HepG2 (cell line): ENCODE data around the gene HCFC2. TPM values are rescaled to one million over a fixed set of nuclear protein-coding genes. Genes with fewer than 3 reads are reported as not detected.

ENCODE experiments used
- AGO2 ChIP-seq: fragments of 200-400 bp; formaldehyde crosslinking; optimal IDR thresholded peaks from 2 replicates; pipeline ENCODE3; 2017; ENCODE audit warnings: mild to moderate bottlenecking, low read depth, low read length, moderate library complexity
- IKZF4 ChIP-seq: sonication (generic); formaldehyde crosslinking; IDR thresholded peaks from 2 replicates; pipeline ENCODE4 v1.5.1; 2020; ENCODE audit warnings: borderline replicate concordance, mild to moderate bottlenecking, low read depth, missing genetic modification reagents; ENCODE audit errors: not compliant biosample characterization
- KMT2B ChIP-seq: IDR thresholded peaks from 2 replicates; pipeline ENCODE4 v1.6.1; 2016; ENCODE audit warnings: missing genetic modification reagents, missing compliant biosample characterization
- POLR2AphosphoS2 ChIP-seq: IDR thresholded peaks from 2 replicates; pipeline ENCODE4 v1.6.1; 2011; ENCODE audit warnings: low read depth, low read length, improper control_type of control experiment
- RFXANK ChIP-seq: IDR thresholded peaks from 2 replicates; pipeline ENCODE4 v1.6.1; 2016
- SMARCE1 ChIP-seq: fragments of 450-650 bp; IDR thresholded peaks from 2 replicates; pipeline ENCODE4 v1.6.1; 2017; ENCODE audit warnings: borderline replicate concordance
- SPEN ChIP-seq: sonication (generic); formaldehyde crosslinking; IDR thresholded peaks from 2 replicates; pipeline ENCODE4 v1.5.1; 2020; ENCODE audit warnings: low read depth, mild to moderate bottlenecking, missing genetic modification reagents
- SYNCRIP ChIP-seq: fragments of 200-400 bp; formaldehyde crosslinking; IDR thresholded peaks from 2 replicates; pipeline ENCODE4 v1.6.1; 2018; ENCODE audit warnings: mild to moderate bottlenecking, low read depth, low read length; ENCODE audit not compliant: insufficient read depth
- TBP ChIP-seq: sonication (generic); formaldehyde crosslinking; IDR thresholded peaks from 2 replicates; pipeline ENCODE4 v1.5.0; 2020; ENCODE audit warnings: missing genetic modification reagents
- TOE1 ChIP-seq: sonication (generic); formaldehyde crosslinking; IDR thresholded peaks from 2 replicates; pipeline ENCODE4 v1.4.0; 2020; ENCODE audit warnings: mild to moderate bottlenecking, missing genetic modification reagents
- ZFP82 ChIP-seq: sonication (generic); formaldehyde crosslinking; IDR thresholded peaks from 2 replicates; pipeline ENCODE4 v1.5.1; 2020; ENCODE audit warnings: mild to moderate bottlenecking, missing genetic modification reagents, borderline replicate concordance
- ZHX2 ChIP-seq, 2 experiments: sonication (generic) in 1 of 2; formaldehyde crosslinking in 1 of 2; IDR thresholded peaks; 2 replicates each; pipeline versions ENCODE4 v1.6.1 to v1.9.0; 2014 to 2022; ENCODE audit warnings: antibody characterized with exemption in 1 of 2, borderline replicate concordance in 1 of 2, inconsistent platforms in 1 of 2, low read depth in 1 of 2, missing genetic modification reagents in 1 of 2
- ZNF143 ChIP-seq: sonication (generic); formaldehyde crosslinking; IDR thresholded peaks from 2 replicates; pipeline ENCODE4 v1.4.0; 2020; ENCODE audit warnings: missing genetic modification reagents
- ZNF296 ChIP-seq: sonication (generic); formaldehyde crosslinking; conservative IDR thresholded peaks from 2 replicates; pipeline ENCODE4 v1.5.0; 2020; ENCODE audit warnings: mild to moderate bottlenecking, missing genetic modification reagents
- ZNF317 ChIP-seq: sonication (generic); formaldehyde crosslinking; IDR thresholded peaks from 2 replicates; pipeline ENCODE4 v1.5.0; 2020; ENCODE audit warnings: mild to moderate bottlenecking, missing genetic modification reagents
- ZNF773 ChIP-seq: sonication (generic); formaldehyde crosslinking; IDR thresholded peaks from 2 replicates; pipeline ENCODE4 v1.4.0; 2020; ENCODE audit warnings: missing genetic modification reagents, borderline replicate concordance
- ZNF775 ChIP-seq: sonication (generic); formaldehyde crosslinking; IDR thresholded peaks from 2 replicates; pipeline ENCODE4 v1.4.0; 2020; ENCODE audit warnings: missing genetic modification reagents, mild to moderate bottlenecking, moderate library complexity, borderline replicate concordance
- ZNF83 ChIP-seq: sonication (generic); formaldehyde crosslinking; IDR thresholded peaks from 2 replicates; pipeline ENCODE4 v1.4.0; 2020; ENCODE audit warnings: missing genetic modification reagents, mild to moderate bottlenecking, borderline replicate concordance
- polyA plus RNA-seq, 8 experiments: library from polyadenylated mRNA; depleted of rRNA in 3 of 8; stranded (reverse) in 7 of 8; unstranded in 1 of 8; fragments of >200 nt; fragmentation: Illumina TruSeq in 4 of 8; extraction: Trizol in 4 of 8; gene quantifications; 2 replicates each; pipeline versions ENCODE4 v1.2.1 to v1.2.3, GENCODE V29; 2011 to 2016; ENCODE audit warnings: low read depth in 4 of 8, missing spikeins in 1 of 8, mixed read lengths in 1 of 8; ENCODE audit not compliant: insufficient read depth in 1 of 8
- total RNA-seq, 5 experiments: library from RNA; depleted of rRNA; stranded (reverse); fragments of >200 nt; fragmentation: Illumina TruSeq; extraction: Trizol; gene quantifications; 2 replicates each; pipeline ENCODE4 v1.2.3, GENCODE V29; 2016; ENCODE audit warnings: low read depth in 1 of 5
- TF ChIP-seq, protein P1 (sequence below): sonication (generic); formaldehyde crosslinking; IDR thresholded peaks from 2 replicates; pipeline ENCODE4 v1.4.0; 2020; ENCODE audit warnings: low read depth, mild to moderate bottlenecking, missing genetic modification reagents
- TF ChIP-seq, protein P2 (sequence below): sonication (generic); formaldehyde crosslinking; IDR thresholded peaks from 2 replicates; pipeline ENCODE4 v1.8.0; 2022; ENCODE audit warnings: mild to moderate bottlenecking, missing genetic modification reagents, moderate library complexity

HCFC2 gene
- total and polyA plus RNA-seq, 2 of the 13 experiments (the other 11 are each of a cell fraction or from before 2014, with no cell fraction given), result 3.7 to 4.9 TPM

DNA sequence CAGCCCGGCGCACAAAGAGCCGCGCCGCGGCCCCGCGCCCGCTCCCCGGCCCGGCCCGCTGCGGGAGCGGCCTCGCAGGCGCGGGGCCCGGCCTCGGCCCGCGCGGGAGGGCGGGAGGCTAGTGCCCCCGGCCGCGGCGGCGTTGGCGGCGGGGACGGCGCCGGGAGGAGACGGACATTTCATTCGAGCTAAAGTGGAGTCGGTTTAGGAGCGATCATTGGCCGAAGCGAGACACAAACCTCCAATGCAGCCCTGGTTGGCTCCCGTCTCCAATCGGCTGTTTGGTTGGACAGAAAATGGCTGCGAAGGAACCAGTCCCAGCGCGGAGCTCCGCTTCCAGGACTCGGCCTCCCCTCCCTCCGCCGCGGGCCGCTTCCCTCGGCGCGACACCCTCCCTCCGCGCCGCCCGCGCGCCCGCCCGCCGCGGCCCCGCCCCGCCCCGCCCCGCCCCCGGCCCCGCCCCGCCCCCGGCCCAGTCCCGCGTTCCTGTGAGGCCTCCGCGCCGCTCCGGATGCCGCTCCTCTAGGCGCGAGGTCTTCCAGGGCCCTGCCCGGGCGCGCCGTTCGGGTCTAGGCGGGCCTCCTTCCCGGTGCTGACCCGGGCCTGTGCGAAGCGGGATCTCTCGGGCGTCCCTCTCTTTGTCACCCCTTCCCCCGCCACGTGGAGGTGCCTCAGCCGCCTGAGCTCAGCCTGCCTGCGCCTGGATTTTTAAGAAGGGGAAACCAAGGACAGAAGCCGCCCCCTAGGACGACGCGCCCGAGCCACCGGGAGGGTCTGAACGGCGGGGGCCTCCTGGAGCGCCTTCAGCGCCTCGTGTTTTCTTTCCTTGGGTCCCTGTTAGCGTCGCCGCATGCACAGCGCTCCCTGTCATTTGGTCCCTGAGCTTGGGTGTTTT lies 73.8 kb downstream of the HCFC2 start, which contains the start of gene NFYB (continued):
- TF ChIP-seq ZHX2 (IDR thresholded peaks at IDR 0.05; ENCODE audit: low read depth) (no peak), ZHX2 (CRISPR knock-in tag; IDR thresholded peaks at IDR 0.05; ENCODE audit: borderline replicate concordance) (no peak), KMT2B (CRISPR knock-in tag) (no peak), TBP (CRISPR knock-in tag) (no peak), ZNF775 (CRISPR knock-in tag) (no peak), SYNCRIP (no peak), ZNF773 (CRISPR knock-in tag) (no peak), TOE1 (CRISPR knock-in tag) (no peak), ZNF296 (CRISPR knock-in tag) (0 out of 2 replicates have a peak, but pooled peaks have one; percentile 26), SPEN (CRISPR knock-in tag) (peak; percentile 40; the same call in 1 of the 2 replicates), ZNF143 (CRISPR knock-in tag) (no peak), AGO2 (no peak), SMARCE1 (no peak), ZNF317 (CRISPR knock-in tag) (0 out of 2 replicates have a peak, but pooled peaks have one; percentile 51), IKZF4 (peak; percentile 50), ZFP82 (CRISPR knock-in tag) (peak; percentile 83; the same call in 1 of the 2 replicates), RFXANK (CRISPR knock-in tag) (no peak), POLR2AphosphoS2 (no peak), ZNF83 (CRISPR knock-in tag) (no peak)
- TF ChIP-seq, protein P1, sequence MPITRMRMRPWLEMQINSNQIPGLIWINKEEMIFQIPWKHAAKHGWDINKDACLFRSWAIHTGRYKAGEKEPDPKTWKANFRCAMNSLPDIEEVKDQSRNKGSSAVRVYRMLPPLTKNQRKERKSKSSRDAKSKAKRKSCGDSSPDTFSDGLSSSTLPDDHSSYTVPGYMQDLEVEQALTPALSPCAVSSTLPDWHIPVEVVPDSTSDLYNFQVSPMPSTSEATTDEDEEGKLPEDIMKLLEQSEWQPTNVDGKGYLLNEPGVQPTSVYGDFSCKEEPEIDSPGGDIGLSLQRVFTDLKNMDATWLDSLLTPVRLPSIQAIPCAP (CRISPR knock-in tag), result no peak
- TF ChIP-seq, protein P2, sequence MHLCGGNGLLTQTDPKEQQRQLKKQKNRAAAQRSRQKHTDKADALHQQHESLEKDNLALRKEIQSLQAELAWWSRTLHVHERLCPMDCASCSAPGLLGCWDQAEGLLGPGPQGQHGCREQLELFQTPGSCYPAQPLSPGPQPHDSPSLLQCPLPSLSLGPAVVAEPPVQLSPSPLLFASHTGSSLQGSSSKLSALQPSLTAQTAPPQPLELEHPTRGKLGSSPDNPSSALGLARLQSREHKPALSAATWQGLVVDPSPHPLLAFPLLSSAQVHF (CRISPR knock-in tag), result no peak
